IPS-18c (cell line): ENCODE data around the gene CX3CR1.
"Not testable (repeated sequence)": the region's sequence is repeated elsewhere in the genome, so short reads cannot be mapped to it uniquely, and the experiment has no call there.

Experiments used
- H3K4me3 ChIP-seq: 2 replicates; pipeline ENCODE4 v1.7.0; 2013; ENCODE audit warnings: low read depth, mild to moderate bottlenecking, low read length, moderate library complexity; ENCODE audit not compliant: insufficient read depth
- H3K9me3 ChIP-seq: one replicate; pipeline ENCODE4 v1.6.1; 2013; ENCODE audit warnings: mild to moderate bottlenecking, low read length, moderate library complexity; ENCODE audit not compliant: control insufficient read depth, insufficient read depth

The CX3CR1 gene

GRCh38 chr3:39279745-39280517 lies at the start of gene CX3CR1:
CX3CR1 (minus strand) TSS chr3:39280036; CDS start chr3:39266509, 13,527 bp downstream.
- no peak within 1 kb of the TSS for H3K4me3 ChIP-seq

GRCh38 chr3:39329493-39329892 lies 49.7 kb upstream of the CX3CR1 start, which contains the start of gene CCR8:
CCR8 (plus strand) TSS chr3:39329709; CDS start chr3:39332332, 2,623 bp downstream.
- Histone ChIP-seq H3K9me3 (no peaks in the 10 kb centered on the region), H3K4me3 (no peak within 1 kb of the TSS)

More at GRCh38 chr3:39279745-39280517, at the start of gene CX3CR1:
- peaks cover 2% of the 10 kb centered on the region for H3K9me3 ChIP-seq

- Histone ChIP-seq H3K4me3 (no peak overlapping the region), H3K9me3 (no peaks in the 10 kb centered on the region)
Measured at GRCh38 chr3:39327746-39328349, 48.0 kb upstream of the CX3CR1 start.

GRCh38 chr3:39327053-39327745 lies 47.4 kb upstream of the CX3CR1 start:
- Histone ChIP-seq H3K9me3 (no peaks in the 10 kb centered on the region), H3K4me3 (no peak overlapping the region)

GRCh38 chr3:39325236-39325635 lies 45.4 kb upstream of the CX3CR1 start:
- H3K4me3 ChIP-seq, result no peak overlapping the region
- H3K9me3 ChIP-seq, result no peaks in the 10 kb centered on the region

GRCh38 chr3:39323494-39323893 lies 43.7 kb upstream of the CX3CR1 start:
- Histone ChIP-seq H3K4me3 (no peak overlapping the region), H3K9me3 (no peaks in the 10 kb centered on the region)

- no peaks in the 10 kb centered on the region for H3K9me3 ChIP-seq
- no peak overlapping the region for H3K4me3 ChIP-seq
Measured at GRCh38 chr3:39322936-39323335, 43.1 kb upstream of the CX3CR1 start.

- H3K9me3 ChIP-seq, H3K4me3 ChIP-seq: not testable (repeated sequence)
Measured at GRCh38 chr3:39322209-39322715, 42.4 kb upstream of the CX3CR1 start.

- not testable (repeated sequence) for H3K4me3 ChIP-seq
Measured at GRCh38 chr3:39321574-39321983, 41.7 kb upstream of the CX3CR1 start.

GRCh38 chr3:39319249-39319648 lies 39.4 kb upstream of the CX3CR1 start:
- Histone ChIP-seq H3K4me3 (no peak overlapping the region), H3K9me3 (no peaks in the 10 kb centered on the region)

More at GRCh38 chr3:39321574-39321983, 41.7 kb upstream of the CX3CR1 start:
- not testable (repeated sequence) for H3K9me3 ChIP-seq

GRCh38 chr3:39318301-39318700 lies 38.5 kb upstream of the CX3CR1 start:
- Histone ChIP-seq H3K4me3 (no peak overlapping the region), H3K9me3 (no peaks in the 10 kb centered on the region)

GRCh38 chr3:39317571-39318169 lies 37.8 kb upstream of the CX3CR1 start:
- Histone ChIP-seq H3K4me3 (no peak overlapping the region), H3K9me3 (no peaks in the 10 kb centered on the region)

- Histone ChIP-seq H3K4me3 (no peak overlapping the region), H3K9me3 (no peaks in the 10 kb centered on the region)
Measured at GRCh38 chr3:39315420-39315819, 35.6 kb upstream of the CX3CR1 start.

GRCh38 chr3:39313289-39313688 lies 33.5 kb upstream of the CX3CR1 start:
- Histone ChIP-seq H3K9me3 (no peaks in the 10 kb centered on the region), H3K4me3 (no peak overlapping the region)

GRCh38 chr3:39302178-39302577 lies 22.3 kb upstream of the CX3CR1 start:
- Histone ChIP-seq H3K4me3 (no peak overlapping the region), H3K9me3 (no peaks in the 10 kb centered on the region)

GRCh38 chr3:39299279-39299678 lies 19.4 kb upstream of the CX3CR1 start:
- Histone ChIP-seq H3K4me3 (no peak overlapping the region), H3K9me3 (no peaks in the 10 kb centered on the region)
